DMS 273 (cell line): ENCODE results near the gene CD47.
A peak's percentile ranks its signal among the peaks of the same experiment; 100 is the strongest.

Experiments used
- DNase-seq: peaks from one replicate; lab custom pipeline; 2025; ENCODE audit not compliant: unreplicated experiment; lab: John Stamatoyannopoulos, UW

Gene CD47

DNA sequence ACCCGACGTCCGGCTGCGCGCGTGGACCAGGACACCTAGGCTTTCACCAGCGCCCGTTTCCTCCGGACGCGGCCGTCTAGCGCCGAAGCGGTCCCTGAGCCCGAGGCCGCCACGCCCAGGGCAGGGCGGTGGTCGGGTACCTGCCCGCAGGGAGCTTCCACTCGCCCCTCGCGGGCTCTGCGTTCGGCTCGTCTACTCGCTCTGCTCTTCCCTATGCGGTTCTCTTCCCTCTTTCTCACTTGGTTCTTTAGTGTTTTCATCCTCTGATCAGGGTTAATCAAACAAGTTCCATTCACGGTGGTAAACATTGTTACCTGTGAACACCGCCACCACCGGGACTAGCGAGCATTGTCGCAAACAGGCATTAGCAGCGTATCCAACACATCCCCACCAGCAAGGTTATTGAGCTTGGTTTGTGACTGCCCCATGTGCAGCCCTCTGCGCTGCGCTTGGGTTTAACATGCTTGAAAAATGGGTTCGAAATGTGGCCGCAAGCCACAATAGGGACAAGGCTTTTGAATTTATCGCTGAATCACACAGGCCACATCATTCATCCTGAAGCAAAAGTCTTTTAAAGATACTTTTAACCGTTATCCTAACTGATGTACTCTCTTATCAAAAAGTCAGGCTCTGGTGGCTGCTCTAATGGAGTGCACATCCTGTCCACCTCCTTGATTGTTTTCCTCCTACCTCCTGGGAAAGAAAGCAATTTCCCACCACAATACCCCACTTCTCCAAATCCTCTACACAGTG lies 843 bp upstream of the CD47 start:
- DNase-seq: no peak

GRCh38 chr3:108090049-108090700 lies 656 bp downstream of the CD47 start:
- peak; percentile 84 for DNase-seq

GRCh38 chr3:108089579-108089978 lies 1.3 kb downstream of the CD47 start:
- peak; percentile 50 for DNase-seq

- DNase-seq: peak; percentile 24
Measured at GRCh38 chr3:108088697-108089096, 2.1 kb downstream of the CD47 start.

- no peak for DNase-seq
Measured at GRCh38 chr3:108088146-108088545, 2.7 kb downstream of the CD47 start.

GRCh38 chr3:108086653-108087052 lies 4.2 kb downstream of the CD47 start:
- no peak for DNase-seq

- no peak for DNase-seq
Measured at GRCh38 chr3:108085810-108086350, 5.0 kb downstream of the CD47 start.

GRCh38 chr3:108085370-108085769 lies 5.5 kb downstream of the CD47 start:
- no peak for DNase-seq

DNA sequence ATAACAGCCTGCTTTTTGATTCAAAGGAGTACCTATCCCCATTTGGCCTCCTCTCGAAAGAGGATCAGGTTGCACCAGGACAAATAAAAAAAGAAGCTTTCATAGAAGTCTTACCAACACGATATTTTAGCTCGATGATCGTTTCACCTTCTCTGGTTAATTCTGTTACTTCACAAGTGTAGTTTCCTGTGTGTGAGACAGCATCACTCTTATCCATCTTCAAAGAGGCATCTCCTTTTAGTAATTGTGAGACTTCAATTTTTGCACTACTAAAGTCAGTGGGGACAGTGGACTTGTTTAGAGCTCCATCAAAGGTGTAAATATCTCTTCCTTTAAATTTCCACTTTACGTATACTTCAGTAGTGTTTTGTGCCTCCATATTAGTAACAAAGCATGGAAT lies 11.0 kb downstream of the CD47 start:
- no peak for DNase-seq

DNA sequence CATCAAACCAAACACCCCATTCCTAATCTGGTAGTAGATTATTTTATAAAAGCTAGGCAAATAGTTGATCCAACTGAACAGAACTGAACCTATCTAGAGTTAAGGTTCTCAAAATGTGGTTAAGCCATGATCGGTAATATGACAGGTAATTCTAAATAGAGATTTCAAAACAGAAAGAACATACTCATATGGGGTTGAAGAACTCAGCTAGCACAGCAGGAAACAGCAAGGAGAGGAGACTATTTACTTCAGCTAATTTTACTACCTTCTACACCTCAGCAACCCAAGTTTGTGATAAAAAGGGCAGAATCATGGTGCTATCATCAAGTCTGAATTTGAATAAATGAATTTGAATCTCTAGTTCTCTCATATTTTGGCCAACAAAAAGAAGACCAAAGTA lies 11.8 kb downstream of the CD47 start:
- DNase-seq: no peak

DNA sequence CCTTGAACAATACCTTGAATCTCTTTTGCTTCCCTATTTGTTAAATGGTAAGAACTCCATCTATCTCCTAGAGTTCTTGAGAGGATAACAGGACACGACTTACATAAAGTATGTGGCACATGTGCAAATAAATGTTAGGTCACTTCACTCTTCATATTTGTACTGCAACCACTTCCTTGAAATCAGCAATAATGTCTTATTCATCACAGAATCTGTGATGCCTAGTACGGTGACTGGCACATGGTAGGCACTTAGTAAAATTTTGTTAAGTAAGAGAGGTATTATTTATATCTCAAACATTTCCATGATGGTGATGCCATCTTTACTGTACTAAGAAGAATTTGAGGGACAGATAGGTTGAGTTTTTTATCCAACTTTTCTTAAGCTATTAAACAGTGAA lies 14.3 kb downstream of the CD47 start:
- DNase-seq: no peak

GRCh38 chr3:108073764-108074431 lies 16.9 kb downstream of the CD47 start:
- no peak for DNase-seq

DNA sequence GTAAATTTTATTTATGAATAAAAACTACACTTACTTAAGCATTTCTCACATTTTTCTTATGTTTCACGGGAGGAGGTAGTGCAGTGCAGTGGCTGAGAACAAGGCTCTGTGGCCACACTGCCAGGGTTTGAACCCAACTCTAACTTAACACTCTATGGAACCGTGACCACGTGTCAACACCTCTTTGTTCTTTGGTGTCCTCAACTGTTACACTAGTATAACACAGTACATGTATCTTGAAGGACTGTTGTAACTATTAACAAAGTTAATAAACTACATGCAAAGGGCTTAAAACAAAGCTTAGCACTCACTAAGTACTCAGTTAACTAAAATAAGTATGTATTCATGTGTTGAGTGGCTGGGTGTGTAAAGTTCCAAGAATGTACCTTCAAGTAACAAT lies 19.5 kb downstream of the CD47 start:
- DNase-seq: no peak

- DNase-seq: no peak
Measured at GRCh38 chr3:108070356-108070755, 20.5 kb downstream of the CD47 start.

GRCh38 chr3:108067768-108068167 lies 23.1 kb downstream of the CD47 start:
- no peak for DNase-seq

GRCh38 chr3:108065096-108065495 lies 25.7 kb downstream of the CD47 start:
- DNase-seq: no peak

DNA sequence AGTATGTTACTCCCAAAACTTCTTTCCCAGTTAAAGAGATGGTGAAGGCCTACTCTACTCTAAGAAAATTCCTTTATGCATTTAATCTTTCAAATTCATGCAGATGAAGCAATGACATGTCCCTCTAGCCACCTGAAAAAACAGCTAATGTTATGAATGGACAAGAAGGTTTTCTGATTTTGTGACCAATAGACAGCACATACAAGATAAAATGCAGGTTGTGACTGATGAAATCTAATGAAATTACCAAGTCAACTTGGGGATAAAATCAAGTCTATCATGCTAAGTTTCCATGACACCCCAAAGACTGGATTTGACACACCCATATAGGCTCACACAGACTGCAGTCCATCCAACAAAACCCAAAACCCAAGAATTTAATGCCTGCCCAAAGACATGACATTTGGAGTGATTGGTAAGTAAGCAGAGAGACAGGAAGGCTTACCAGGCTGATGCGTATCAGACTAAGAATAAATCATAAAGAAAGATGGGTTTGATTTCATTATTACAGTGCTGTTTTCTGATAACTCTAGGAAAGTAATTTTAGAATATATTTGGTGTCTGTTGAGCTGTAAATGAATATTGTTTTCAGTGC lies 26.4 kb downstream of the CD47 start:
- no peak for DNase-seq

GRCh38 chr3:108062051-108062450 lies 28.8 kb downstream of the CD47 start:
- no peak for DNase-seq

GRCh38 chr3:108060331-108060730 lies 30.5 kb downstream of the CD47 start:
- no peak for DNase-seq

- DNase-seq: no peak
Measured at GRCh38 chr3:108055931-108056330, 34.9 kb downstream of the CD47 start.

DNA sequence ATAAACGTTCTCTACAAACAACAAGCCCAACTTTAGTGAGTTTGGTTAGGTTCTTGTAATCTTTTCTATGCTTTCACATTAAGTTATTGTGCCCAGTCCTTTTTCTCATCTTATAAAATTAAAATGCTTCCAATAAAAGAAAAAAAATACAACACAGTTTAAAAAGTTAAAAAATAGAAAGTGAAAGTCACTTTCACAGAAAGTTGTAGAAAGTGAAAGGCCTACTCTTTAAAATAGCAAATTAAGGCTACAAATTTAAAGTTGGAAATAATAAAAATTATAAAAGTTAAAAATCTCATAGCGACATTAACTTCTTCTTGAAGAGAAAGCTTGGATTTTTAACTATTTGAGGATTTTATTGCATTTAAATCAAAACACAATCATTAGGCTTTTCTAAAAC lies 35.9 kb downstream of the CD47 start:
- DNase-seq: no peak

GRCh38 chr3:108053483-108053882 lies 37.3 kb downstream of the CD47 start:
- no peak for DNase-seq
